ENCODE results near the gene ASF1B. TPM values are rescaled to one million over a fixed set of nuclear protein-coding genes. Genes with fewer than 3 reads are reported as not detected.
A peak's percentile ranks its signal among the peaks of the same experiment; 100 is the strongest.

The ASF1B gene
- total and polyA plus RNA-seq, 2 donors (not counting 3 experiments of a cell fraction or from before 2014, with no cell fraction given) = 39.1 to 42.4 TPM

DNA sequence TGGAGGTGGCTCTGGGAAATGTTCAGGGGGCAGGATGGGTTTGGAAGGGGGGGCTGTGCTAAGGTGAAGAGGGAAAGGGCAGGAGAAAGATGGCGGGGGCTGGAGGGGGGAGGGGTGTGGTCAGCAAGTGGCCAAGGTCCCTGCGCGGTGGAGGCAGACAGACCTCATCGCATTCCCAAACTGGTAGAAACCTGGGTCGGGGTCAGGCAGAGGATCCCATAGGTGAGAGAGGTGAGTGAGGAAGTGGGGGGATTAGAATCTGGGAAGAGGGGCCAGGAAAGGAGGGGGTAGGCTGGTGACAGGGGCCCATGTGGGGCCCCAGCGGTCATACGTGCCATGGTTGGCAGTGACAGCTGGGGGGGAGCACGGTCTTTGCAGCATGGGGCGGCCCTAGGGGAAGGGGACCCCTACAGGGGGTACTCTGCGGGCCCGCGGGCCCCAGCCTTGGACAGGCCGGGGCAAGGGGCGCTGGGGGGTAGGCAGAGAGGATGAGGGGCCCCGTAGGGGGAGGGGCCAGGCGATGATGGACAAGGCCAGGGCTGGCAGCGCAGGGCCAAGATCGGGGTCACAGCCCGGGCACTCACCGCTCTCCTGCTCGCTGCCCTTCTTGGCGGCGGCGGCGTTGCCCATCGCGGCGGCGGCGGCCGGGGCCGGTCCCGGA is 19.3 kb downstream of the ASF1B start:
- ChIA-PET POLR2A (no interaction called here), CTCF (interaction anchor here (1.1 to 4.8 kb wide), 4 partner anchors 13 to 27 kb away, joined by 3 to 27 read pairs (median 8); partner anchors contain the start of gene ASF1B)
- H3K9me3 ChIP-seq (replicated peaks; ENCODE audit: control insufficient read depth, insufficient read depth, low read length) = no peaks in the 10 kb centered on the region
- no peaks in the 10 kb centered on the region for H3K9me1 ChIP-seq (replicated peaks; ENCODE audit: control insufficient read depth, extremely low read depth, insufficient read depth, low read length)
- peak overlapping the region; percentile 82 for H3K4me2 ChIP-seq (ENCODE audit: insufficient read depth, low read length)
- peak overlapping the region; percentile 10 for H2AFZ ChIP-seq (ENCODE audit: low read depth, low read length)
- intact Hi-C loops (cut with micrococcal nuclease) = loop anchor here (1.0 to 2.0 kb wide), 3 partner anchors 26 to 237 kb away; partner anchors contain the start of gene SAMD1
- no peaks in the 10 kb centered on the region for H4K20me1 ChIP-seq (replicated peaks; ENCODE audit: control insufficient read depth, extremely low read depth, insufficient read depth, low read length)
- H3K36me3 ChIP-seq (ENCODE audit: control insufficient read depth in 2 of 2, extremely low read depth in 1 of 2, insufficient read depth in 2 of 2, low read length in 2 of 2) = no peaks in the 10 kb centered on the region
- H3K4me3 ChIP-seq (replicated peaks in 1 of 3; ENCODE audit: insufficient read depth in 1 of 3, low read depth in 1 of 3, low read length in 3 of 3) = peak overlapping the region; percentile 67 to 84 (median 80)
- H3K4me1 ChIP-seq (ENCODE audit: control insufficient read depth, extremely low read depth, insufficient read depth, low read length) = peaks cover 25% of the 10 kb centered on the region
- H3K27ac ChIP-seq (ENCODE audit: insufficient read depth, low read depth, low read length) = no peak overlapping the region
- H3K79me2 ChIP-seq (ENCODE audit: control insufficient read depth, insufficient read depth, low read length) = peaks cover 30% of the 10 kb centered on the region
- peak; percentile 4 for FAIRE-seq
- BruUV-seq (replicated peaks) = no TSS peak
- TF ChIP-seq EZH2 (IDR thresholded peaks at IDR 0.05; ENCODE audit: borderline replicate concordance, low read depth, low read length, severe bottlenecking) = no peak
- no peak for TF ChIP-seq JUN (IDR thresholded peaks at IDR 0.05; ENCODE audit: borderline replicate concordance, insufficient read depth, insufficient read length, low read depth)
- no peak for TF ChIP-seq POLR2A (IDR thresholded peaks at IDR 0.05; ENCODE audit: low read depth, low read length)
- no peak for TF ChIP-seq GATA2 (IDR thresholded peaks at IDR 0.05; ENCODE audit: insufficient read depth, insufficient read length, low read depth, low read length)
- TF ChIP-seq, protein P1, sequence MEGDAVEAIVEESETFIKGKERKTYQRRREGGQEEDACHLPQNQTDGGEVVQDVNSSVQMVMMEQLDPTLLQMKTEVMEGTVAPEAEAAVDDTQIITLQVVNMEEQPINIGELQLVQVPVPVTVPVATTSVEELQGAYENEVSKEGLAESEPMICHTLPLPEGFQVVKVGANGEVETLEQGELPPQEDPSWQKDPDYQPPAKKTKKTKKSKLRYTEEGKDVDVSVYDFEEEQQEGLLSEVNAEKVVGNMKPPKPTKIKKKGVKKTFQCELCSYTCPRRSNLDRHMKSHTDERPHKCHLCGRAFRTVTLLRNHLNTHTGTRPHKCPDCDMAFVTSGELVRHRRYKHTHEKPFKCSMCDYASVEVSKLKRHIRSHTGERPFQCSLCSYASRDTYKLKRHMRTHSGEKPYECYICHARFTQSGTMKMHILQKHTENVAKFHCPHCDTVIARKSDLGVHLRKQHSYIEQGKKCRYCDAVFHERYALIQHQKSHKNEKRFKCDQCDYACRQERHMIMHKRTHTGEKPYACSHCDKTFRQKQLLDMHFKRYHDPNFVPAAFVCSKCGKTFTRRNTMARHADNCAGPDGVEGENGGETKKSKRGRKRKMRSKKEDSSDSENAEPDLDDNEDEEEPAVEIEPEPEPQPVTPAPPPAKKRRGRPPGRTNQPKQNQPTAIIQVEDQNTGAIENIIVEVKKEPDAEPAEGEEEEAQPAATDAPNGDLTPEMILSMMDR (IDR thresholded peaks at IDR 0.05; ENCODE audit: extremely low read depth in 1 of 2, insufficient read depth in 1 of 2, low read depth in 1 of 2, low read length in 2 of 2) = no peak
- no peak for TF ChIP-seq MYC (IDR thresholded peaks at IDR 0.05; ENCODE audit: low read depth, low read length)
- TF ChIP-seq, protein P2, sequence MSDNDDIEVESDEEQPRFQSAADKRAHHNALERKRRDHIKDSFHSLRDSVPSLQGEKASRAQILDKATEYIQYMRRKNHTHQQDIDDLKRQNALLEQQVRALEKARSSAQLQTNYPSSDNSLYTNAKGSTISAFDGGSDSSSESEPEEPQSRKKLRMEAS (IDR thresholded peaks at IDR 0.05; ENCODE audit: insufficient read depth, insufficient read length) = no peak
- no peak for TF ChIP-seq POLR2AphosphoS5 (IDR thresholded peaks at IDR 0.05; ENCODE audit: insufficient read depth, low read depth, low read length)
- no peak for TF ChIP-seq FOS (IDR thresholded peaks at IDR 0.05; ENCODE audit: borderline replicate concordance, insufficient read depth, low read length)
- peak overlapping the region; percentile 51 for H3K9ac ChIP-seq (replicated peaks; ENCODE audit: extremely low read depth, insufficient read depth, low read length)
- DNase-seq (ENCODE audit: low read depth, low spot score) = no peak
- no peaks in the 10 kb centered on the region for H3K27me3 ChIP-seq (ENCODE audit: control insufficient read depth in 2 of 2, insufficient read depth in 2 of 2, low read length in 2 of 2)
- dilution Hi-C loops (cut with MboI; ENCODE audit: extremely low pct_ligation_motif_present, low sequenced_read_pairs) = no loop called here
